Hepatocyte (in vitro differentiated cells): ENCODE measurements around the gene CORIN. TPM values are rescaled to one million over a fixed set of nuclear protein-coding genes. Genes with fewer than 3 reads are reported as not detected.
"Not testable (repeated sequence)": the region's sequence is repeated elsewhere in the genome, so short reads cannot be mapped to it uniquely, and the experiment has no call there.

Source experiments
- DNase-seq: peaks from one replicate; pipeline ENCODE4 v3.0.0-alpha.2; 2016; ENCODE audit warnings: low spot score
- H2AFZ ChIP-seq: fragments of 200-600 bp; sonication (generic); 2 replicates; pipeline ENCODE4 v1.6.0; 2016; ENCODE audit warnings: antibody characterized with exemption, mild to moderate bottlenecking
- H3K27ac ChIP-seq: fragments of 200-600 bp; sonication (generic); 2 replicates; pipeline ENCODE4 v1.5.1; 2016; ENCODE audit warnings: mild to moderate bottlenecking
- H3K27me3 ChIP-seq: fragments of 200-600 bp; sonication (generic); 2 replicates; pipeline ENCODE4 v1.6.1; 2016
- H3K36me3 ChIP-seq: fragments of 200-600 bp; sonication (generic); replicated peaks from 2 replicates; pipeline ENCODE4 v1.5.1; 2016; ENCODE audit warnings: low read depth; ENCODE audit not compliant: insufficient read depth
- H3K4me1 ChIP-seq: fragments of 200-600 bp; sonication (generic); 2 replicates; pipeline ENCODE4 v1.5.1; 2016; ENCODE audit warnings: mild to moderate bottlenecking, moderate library complexity; ENCODE audit not compliant: insufficient read depth
- H3K4me2 ChIP-seq: fragments of 200-600 bp; sonication (generic); 2 replicates; pipeline ENCODE4 v1.6.0; 2016
- H3K4me3 ChIP-seq: fragments of 200-600 bp; sonication (generic); 2 replicates; pipeline ENCODE4 v1.5.1; 2016; ENCODE audit warnings: mild to moderate bottlenecking
- H3K79me2 ChIP-seq: fragments of 200-600 bp; sonication (generic); 2 replicates; pipeline ENCODE4 v1.6.0; 2017; ENCODE audit warnings: mild to moderate bottlenecking
- H3K9me2 ChIP-seq: fragments of 200-600 bp; sonication (generic); replicated peaks from 2 replicates; pipeline ENCODE4 v1.6.0; 2017; ENCODE audit warnings: mild to moderate bottlenecking; ENCODE audit not compliant: insufficient read depth
- H3K9me3 ChIP-seq: fragments of 200-600 bp; sonication (generic); 2 replicates; pipeline ENCODE4 v1.5.1; 2016; ENCODE audit warnings: low read depth, mild to moderate bottlenecking
- H4K20me1 ChIP-seq: fragments of 200-600 bp; sonication (generic); 2 replicates; pipeline ENCODE4 v1.6.0; 2016; ENCODE audit warnings: mild to moderate bottlenecking; ENCODE audit not compliant: insufficient read depth, poor library complexity, severe bottlenecking
- EZH2 ChIP-seq: fragments of 200-600 bp; sonication (generic); IDR thresholded peaks from 2 replicates; pipeline ENCODE4 v1.6.1; 2016; ENCODE audit warnings: antibody characterized with exemption, mild to moderate bottlenecking, borderline replicate concordance
- EZH2phosphoT487 ChIP-seq: fragments of 200-600 bp; sonication (generic); IDR thresholded peaks from one replicate; pipeline ENCODE4 v1.6.1; 2018; ENCODE audit warnings: antibody characterized with exemption, mild to moderate bottlenecking, low read depth, moderate library complexity; ENCODE audit not compliant: unreplicated experiment, severe bottlenecking
- WGBS: methylation state at CpG from one replicate; pipeline ENCODE4 v1.1.6; 2016; ENCODE audit warnings: low lambda C conversion rate; ENCODE audit errors: missing lambda C conversion rate; 5-methylcytosine and 5-hydroxymethylcytosine counted together
- polyA plus RNA-seq: library from polyadenylated mRNA; unstranded; fragments of >200 nt; fragmentation: Nextera tagmentation; extraction: Ambion mirVana; gene quantifications from 2 replicates; pipeline ENCODE4 v1.2.1, GENCODE V29; 2016
- total RNA-seq: library from RNA; depleted of rRNA; stranded (reverse); fragments of >200 nt; gene quantifications from 2 replicates; pipeline ENCODE4 v1.2.3, GENCODE V29; 2014
- TF ChIP-seq, protein P1 (sequence below): fragments of 200-600 bp; sonication (generic); IDR thresholded peaks from 2 replicates; pipeline ENCODE4 v1.5.1; 2016; ENCODE audit warnings: antibody characterized with exemption, mild to moderate bottlenecking; ENCODE audit not compliant: poor library complexity

The CORIN gene
- total and polyA plus RNA-seq, 2 experiments from 2014 or later, result 0.13 to 0.40 TPM

GRCh38 chr4:47557255-47557654 is 280.6 kb downstream of the CORIN start:
- Histone ChIP-seq H4K20me1 (no peaks in the 10 kb centered on the region), H3K36me3 (no peaks in the 10 kb centered on the region), H3K9me2 (no peaks in the 10 kb centered on the region), H3K27me3 (no peaks in the 10 kb centered on the region), H3K4me2 (no peak overlapping the region), H3K9me3 (no peaks in the 10 kb centered on the region), H2AFZ (no peak overlapping the region), H3K4me1 (no peaks in the 10 kb centered on the region), H3K79me2 (no peaks in the 10 kb centered on the region), H3K27ac (no peak overlapping the region), H3K4me3 (no peak overlapping the region)
- WGBS, result 94% methylated on average over 2 of the region's 2 CpGs
- no peak for DNase-seq
- TF ChIP-seq, protein P1, sequence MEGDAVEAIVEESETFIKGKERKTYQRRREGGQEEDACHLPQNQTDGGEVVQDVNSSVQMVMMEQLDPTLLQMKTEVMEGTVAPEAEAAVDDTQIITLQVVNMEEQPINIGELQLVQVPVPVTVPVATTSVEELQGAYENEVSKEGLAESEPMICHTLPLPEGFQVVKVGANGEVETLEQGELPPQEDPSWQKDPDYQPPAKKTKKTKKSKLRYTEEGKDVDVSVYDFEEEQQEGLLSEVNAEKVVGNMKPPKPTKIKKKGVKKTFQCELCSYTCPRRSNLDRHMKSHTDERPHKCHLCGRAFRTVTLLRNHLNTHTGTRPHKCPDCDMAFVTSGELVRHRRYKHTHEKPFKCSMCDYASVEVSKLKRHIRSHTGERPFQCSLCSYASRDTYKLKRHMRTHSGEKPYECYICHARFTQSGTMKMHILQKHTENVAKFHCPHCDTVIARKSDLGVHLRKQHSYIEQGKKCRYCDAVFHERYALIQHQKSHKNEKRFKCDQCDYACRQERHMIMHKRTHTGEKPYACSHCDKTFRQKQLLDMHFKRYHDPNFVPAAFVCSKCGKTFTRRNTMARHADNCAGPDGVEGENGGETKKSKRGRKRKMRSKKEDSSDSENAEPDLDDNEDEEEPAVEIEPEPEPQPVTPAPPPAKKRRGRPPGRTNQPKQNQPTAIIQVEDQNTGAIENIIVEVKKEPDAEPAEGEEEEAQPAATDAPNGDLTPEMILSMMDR, result no peak
- TF ChIP-seq EZH2 (no peak), EZH2phosphoT487 (no peak)

GRCh38 chr4:47555920-47556319 is 281.9 kb downstream of the CORIN start:
- H3K4me3 ChIP-seq, H3K27me3 ChIP-seq, H3K27ac ChIP-seq, H2AFZ ChIP-seq, H4K20me1 ChIP-seq, H3K4me1 ChIP-seq, H3K9me3 ChIP-seq, H3K79me2 ChIP-seq, H3K4me2 ChIP-seq, H3K9me2 ChIP-seq, DNase-seq, H3K36me3 ChIP-seq: not testable (repeated sequence)
- 89% methylated on average over 3 of the region's 3 CpGs for WGBS

DNA sequence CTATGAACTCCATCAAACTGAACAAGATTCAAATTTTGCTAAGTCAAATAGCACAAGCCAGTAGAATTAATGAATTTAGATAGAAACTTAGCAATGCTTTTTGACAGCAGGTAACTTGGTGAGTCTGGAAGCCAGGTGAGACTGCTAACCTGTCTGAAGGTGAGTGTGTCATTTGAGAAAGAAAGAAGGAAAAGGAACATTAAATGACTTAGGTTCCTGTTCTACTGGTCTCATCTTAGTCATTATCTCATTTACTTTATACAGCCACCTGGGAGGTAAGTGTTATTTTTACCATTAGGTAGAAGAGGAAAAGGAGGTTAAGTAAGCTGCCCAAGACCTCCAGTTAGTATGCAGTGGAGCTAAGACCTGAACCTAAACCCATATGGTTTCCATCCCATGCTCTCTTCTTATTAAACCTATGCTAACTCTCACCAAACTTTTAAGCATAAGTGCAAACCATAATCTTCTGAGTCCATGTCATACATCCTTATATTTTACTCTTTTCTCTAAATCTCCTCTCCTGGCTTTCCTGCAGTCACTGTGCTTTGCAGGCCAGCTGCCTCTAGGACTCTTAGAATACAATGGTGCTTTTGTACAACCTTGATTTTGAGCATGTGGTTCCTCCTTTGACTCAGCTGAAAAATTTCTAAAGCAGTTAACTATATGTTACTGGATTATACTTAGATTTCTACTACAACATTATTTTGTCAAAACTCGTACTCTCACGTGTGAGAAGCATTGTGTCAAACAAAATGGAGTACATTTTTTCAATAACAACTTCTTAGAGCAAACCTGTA is 284.3 kb downstream of the CORIN start:
- no peak overlapping the region for H3K27ac ChIP-seq
- no peaks in the 10 kb centered on the region for H3K9me3 ChIP-seq
- H4K20me1 ChIP-seq, result no peaks in the 10 kb centered on the region
- H2AFZ ChIP-seq, result no peak overlapping the region
- no peaks in the 10 kb centered on the region for H3K4me1 ChIP-seq
- no peaks in the 10 kb centered on the region for H3K9me2 ChIP-seq
- H3K4me2 ChIP-seq, result no peak overlapping the region
- TF ChIP-seq EZH2 (no peak), EZH2phosphoT487 (no peak)
- TF ChIP-seq, protein P1, result no peak
- WGBS, result 92% methylated on average over 2 of the region's 2 CpGs
- no peaks in the 10 kb centered on the region for H3K36me3 ChIP-seq
- no peak overlapping the region for H3K4me3 ChIP-seq
- H3K79me2 ChIP-seq, result no peaks in the 10 kb centered on the region
- no peaks in the 10 kb centered on the region for H3K27me3 ChIP-seq
- DNase-seq, result no peak

DNA sequence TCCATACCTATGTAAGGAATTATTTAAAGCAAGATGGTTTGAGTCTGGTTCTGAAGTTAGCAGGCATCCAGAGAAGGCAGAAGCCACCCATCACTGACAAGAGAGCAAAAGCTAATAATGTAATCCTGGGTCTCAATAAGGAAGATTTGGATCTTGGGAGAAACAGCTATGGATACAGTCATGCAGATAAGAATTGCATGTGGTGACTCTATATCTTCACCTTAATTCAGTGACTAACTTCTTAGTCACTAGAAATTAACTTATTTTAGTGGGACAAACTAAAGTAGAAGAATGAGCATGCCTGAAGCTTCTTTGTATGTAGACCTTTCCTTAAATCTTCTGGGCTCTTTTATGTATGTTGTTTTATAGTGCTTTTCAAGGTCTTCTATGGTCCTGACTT is 286.2 kb downstream of the CORIN start:
- no peaks in the 10 kb centered on the region for H4K20me1 ChIP-seq
- no peaks in the 10 kb centered on the region for H3K79me2 ChIP-seq
- H3K36me3 ChIP-seq, result no peaks in the 10 kb centered on the region
- DNase-seq, result no peak
- H3K4me3 ChIP-seq, result no peak overlapping the region
- no peak overlapping the region for H2AFZ ChIP-seq
- no peak for TF ChIP-seq EZH2phosphoT487
- TF ChIP-seq EZH2, result no peak
- TF ChIP-seq, protein P1, result no peak
- no peaks in the 10 kb centered on the region for H3K4me1 ChIP-seq
- H3K9me3 ChIP-seq, result no peaks in the 10 kb centered on the region
- no peaks in the 10 kb centered on the region for H3K27me3 ChIP-seq
- no peak overlapping the region for H3K4me2 ChIP-seq
- H3K27ac ChIP-seq, result no peak overlapping the region
- no peaks in the 10 kb centered on the region for H3K9me2 ChIP-seq
